Keratinocyte (primary cell): ENCODE results near the gene TRPM2. TPM values are rescaled to one million over a fixed set of nuclear protein-coding genes. Genes with fewer than 3 reads are reported as not detected.

Experiments
- DNase-seq: peaks from one replicate; pipeline ENCODE4 v3.0.0-alpha.2; 2011; ENCODE audit warnings: low read depth, missing footprints, low spot score
- FAIRE-seq: peaks from 2 replicates; lab custom pipeline; 2011; peaks lifted over from hg19 to GRCh38; lab: Jason Lieb, UNC
- H2AFZ ChIP-seq: 2 replicates; pipeline ENCODE4 v1.6.0; 2012; ENCODE audit warnings: low read length, control low read depth, inconsistent platforms; ENCODE audit not compliant: control insufficient read depth
- H3K27ac ChIP-seq: 2 replicates; pipeline ENCODE4 v1.5.1; 2011; ENCODE audit warnings: low read length; ENCODE audit not compliant: control insufficient read depth, insufficient read depth
- H3K27me3 ChIP-seq: 3 replicates; pipeline ENCODE4 v1.6.0; 2011; ENCODE audit warnings: low read length; ENCODE audit not compliant: control insufficient read depth, insufficient read depth; ENCODE audit errors: extremely low read depth
- H3K36me3 ChIP-seq, 2 experiments: 2 replicates in 1 of 2; 3 replicates in 1 of 2; pipeline ENCODE4 v1.5.1; 2011; ENCODE audit warnings: low read length in 2 of 2, mild to moderate bottlenecking in 1 of 2; ENCODE audit not compliant: control insufficient read depth in 2 of 2, insufficient read depth in 2 of 2; ENCODE audit errors: extremely low read depth in 1 of 2
- H3K4me1 ChIP-seq: 3 replicates; pipeline ENCODE4 v1.5.1; 2011; ENCODE audit warnings: low read length; ENCODE audit not compliant: control insufficient read depth, insufficient read depth; ENCODE audit errors: extremely low read depth
- H3K4me2 ChIP-seq: 3 replicates; pipeline ENCODE4 v1.6.0; 2011; ENCODE audit warnings: low read depth, low read length; ENCODE audit not compliant: control insufficient read depth, insufficient read depth; ENCODE audit errors: extremely low read depth
- H3K4me3 ChIP-seq, 3 experiments: fragments of 200-600 bp in 1 of 3; sonication (generic) in 1 of 3; 2 replicates in 2 of 3; 3 replicates in 1 of 3; pipeline ENCODE4 v1.5.1; 2011 to 2016; ENCODE audit warnings: low read length in 3 of 3, mild to moderate bottlenecking in 3 of 3, control low read depth in 2 of 3, inconsistent platforms in 1 of 3, low read depth in 1 of 3, mixed read lengths in 1 of 3, mixed run types in 1 of 3, moderate library complexity in 1 of 3; ENCODE audit not compliant: control insufficient read depth in 2 of 3, insufficient read depth in 2 of 3; ENCODE audit errors: extremely low read depth in 1 of 3
- H3K79me2 ChIP-seq: 2 replicates; pipeline ENCODE4 v1.6.0; 2012; ENCODE audit warnings: low read length; ENCODE audit not compliant: control insufficient read depth, insufficient read depth
- H3K9ac ChIP-seq: 3 replicates; pipeline ENCODE4 v1.6.0; 2011; ENCODE audit warnings: low read length; ENCODE audit not compliant: control insufficient read depth, insufficient read depth; ENCODE audit errors: extremely low read depth
- H3K9me1 ChIP-seq: 3 replicates; pipeline ENCODE4 v1.6.0; 2011; ENCODE audit warnings: low read length; ENCODE audit not compliant: control insufficient read depth, insufficient read depth; ENCODE audit errors: extremely low read depth
- H3K9me3 ChIP-seq: 2 replicates; pipeline ENCODE4 v1.5.1; 2012; ENCODE audit warnings: low read depth, low read length; ENCODE audit not compliant: control insufficient read depth
- H4K20me1 ChIP-seq: 3 replicates; pipeline ENCODE4 v1.6.0; 2011; ENCODE audit warnings: low read length; ENCODE audit not compliant: control insufficient read depth, insufficient read depth; ENCODE audit errors: extremely low read depth
- EZH2 ChIP-seq: IDR thresholded peaks from one replicate; pipeline ENCODE4 v1.6.1; 2012; ENCODE audit warnings: inconsistent platforms, mild to moderate bottlenecking, low read length, moderate library complexity
- dilution Hi-C: fragments of 300-500 bp; cut with MboI; formaldehyde crosslinking; loops from one replicate; pipeline ENCODE4 v1.7.0; 2020; ENCODE audit warnings: low sequenced_read_pairs; ENCODE audit not compliant: extremely low pct_ligation_motif_present
- polyA plus RNA-seq, 5 experiments: library from polyadenylated mRNA; depleted of rRNA in 3 of 5; stranded (reverse) in 3 of 5; stranded (forward) in 1 of 5; unstranded in 1 of 5; fragments of >200 nt; gene quantifications; 1 replicate in 1 of 5; 2 replicates in 3 of 5; 3 replicates in 1 of 5; pipeline versions ENCODE4 v1.2.1 to v1.2.3, GENCODE V29; 2011 to 2012; ENCODE audit warnings: missing spikeins in 2 of 5, low read depth in 1 of 5, low replicate concordance in 1 of 5
- TF ChIP-seq, protein P1 (sequence below), 3 experiments: IDR thresholded peaks in 1 of 3; conservative IDR thresholded peaks in 1 of 3; optimal IDR thresholded peaks in 1 of 3; 2 replicates in 2 of 3; 3 replicates in 1 of 3; pipeline versions ENCODE3 to v1.5.1; 2011; ENCODE audit warnings: low read length in 3 of 3, mild to moderate bottlenecking in 3 of 3, moderate library complexity in 2 of 3, control low read depth in 1 of 3, inconsistent platforms in 1 of 3; ENCODE audit not compliant: insufficient read depth in 2 of 3; ENCODE audit errors: extremely low read depth in 1 of 3

Gene TRPM2
- polyA plus RNA-seq, 1 donor (not counting 4 experiments of a cell fraction or from before 2014, with no cell fraction given) = 0.31 TPM

DNA sequence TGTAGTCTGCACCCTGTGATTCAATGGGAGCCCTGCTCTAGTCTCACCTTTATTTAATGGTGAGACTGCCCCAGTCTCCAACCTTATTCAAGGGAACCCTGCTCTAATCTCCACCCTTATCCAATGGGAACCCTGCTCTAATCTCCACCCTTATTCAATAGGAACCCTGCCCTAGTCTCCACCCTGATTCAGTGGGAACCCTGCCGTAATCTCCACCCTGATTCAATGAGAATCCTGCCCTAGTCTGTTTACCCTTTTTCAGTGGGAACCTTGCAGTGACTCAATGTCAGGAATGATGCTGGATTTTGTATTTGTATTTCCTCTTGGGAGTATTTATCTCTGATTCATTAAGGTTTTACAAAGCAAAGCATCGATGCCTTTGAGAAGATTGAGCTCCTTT lies 39.5 kb downstream of the TRPM2 start:
- Histone ChIP-seq H3K9ac (no peak overlapping the region), H2AFZ (no peak overlapping the region), H3K36me3 (no peaks in the 10 kb centered on the region), H3K4me3 (no peak overlapping the region), H3K9me1 (no peaks in the 10 kb centered on the region), H3K4me1 (no peaks in the 10 kb centered on the region), H4K20me1 (no peaks in the 10 kb centered on the region), H3K79me2 (no peaks in the 10 kb centered on the region), H3K9me3 (no peaks in the 10 kb centered on the region), H3K27me3 (peaks cover 4% of the 10 kb centered on the region), H3K27ac (no peak overlapping the region), H3K4me2 (no peak overlapping the region)
- TF ChIP-seq, protein P1, sequence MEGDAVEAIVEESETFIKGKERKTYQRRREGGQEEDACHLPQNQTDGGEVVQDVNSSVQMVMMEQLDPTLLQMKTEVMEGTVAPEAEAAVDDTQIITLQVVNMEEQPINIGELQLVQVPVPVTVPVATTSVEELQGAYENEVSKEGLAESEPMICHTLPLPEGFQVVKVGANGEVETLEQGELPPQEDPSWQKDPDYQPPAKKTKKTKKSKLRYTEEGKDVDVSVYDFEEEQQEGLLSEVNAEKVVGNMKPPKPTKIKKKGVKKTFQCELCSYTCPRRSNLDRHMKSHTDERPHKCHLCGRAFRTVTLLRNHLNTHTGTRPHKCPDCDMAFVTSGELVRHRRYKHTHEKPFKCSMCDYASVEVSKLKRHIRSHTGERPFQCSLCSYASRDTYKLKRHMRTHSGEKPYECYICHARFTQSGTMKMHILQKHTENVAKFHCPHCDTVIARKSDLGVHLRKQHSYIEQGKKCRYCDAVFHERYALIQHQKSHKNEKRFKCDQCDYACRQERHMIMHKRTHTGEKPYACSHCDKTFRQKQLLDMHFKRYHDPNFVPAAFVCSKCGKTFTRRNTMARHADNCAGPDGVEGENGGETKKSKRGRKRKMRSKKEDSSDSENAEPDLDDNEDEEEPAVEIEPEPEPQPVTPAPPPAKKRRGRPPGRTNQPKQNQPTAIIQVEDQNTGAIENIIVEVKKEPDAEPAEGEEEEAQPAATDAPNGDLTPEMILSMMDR (optimal IDR thresholded peaks at IDR 0.05 in 1 of 3, IDR thresholded peaks at IDR 0.05 in 1 of 3, conservative IDR thresholded peaks at IDR 0.05 in 1 of 3; ENCODE audit: extremely low read depth in 1 of 3, insufficient read depth in 2 of 3, low read length in 3 of 3) = no peak
- TF ChIP-seq EZH2 = no peak
- dilution Hi-C loops = no loop called here
- FAIRE-seq (no peak), DNase-seq (no peak)

DNA sequence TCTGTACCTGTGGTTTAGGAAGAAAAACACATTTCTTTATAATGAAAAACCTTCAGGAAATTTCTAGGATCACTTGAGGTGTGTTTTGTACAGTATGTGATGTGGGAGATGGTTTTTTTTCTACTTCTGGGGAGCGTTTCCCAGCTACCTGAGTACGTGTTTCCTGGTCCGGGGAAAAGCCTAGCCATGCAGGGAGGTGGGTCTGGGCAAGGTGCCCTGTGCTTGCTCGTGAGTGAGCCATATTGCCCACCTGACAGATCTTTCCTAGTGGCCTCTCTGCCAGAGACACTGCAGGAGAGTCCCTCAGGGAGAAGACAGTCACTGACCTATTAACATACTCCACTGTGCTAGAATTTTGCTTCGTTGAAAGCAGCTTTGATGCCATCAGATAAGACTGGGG lies 41.3 kb downstream of the TRPM2 start:
- TF ChIP-seq, protein P1 (optimal IDR thresholded peaks at IDR 0.05 in 1 of 3, IDR thresholded peaks at IDR 0.05 in 1 of 3, conservative IDR thresholded peaks at IDR 0.05 in 1 of 3; ENCODE audit: extremely low read depth in 1 of 3, insufficient read depth in 2 of 3, low read length in 3 of 3) = no peak
- no peak for TF ChIP-seq EZH2
- Histone ChIP-seq H3K9me3 (no peaks in the 10 kb centered on the region), H3K9me1 (no peaks in the 10 kb centered on the region), H3K4me3 (no peak overlapping the region), H3K4me2 (no peak overlapping the region), H3K9ac (no peak overlapping the region), H2AFZ (no peak overlapping the region), H3K36me3 (no peaks in the 10 kb centered on the region), H3K27me3 (peaks cover 4% of the 10 kb centered on the region), H3K79me2 (no peaks in the 10 kb centered on the region), H3K27ac (no peak overlapping the region), H4K20me1 (no peaks in the 10 kb centered on the region), H3K4me1 (no peaks in the 10 kb centered on the region)
- FAIRE-seq (no peak), DNase-seq (no peak)
- dilution Hi-C loops = no loop called here
